GM06990 (cell line): ENCODE measurements around the gene SORL1.

Source experiments
- DNase-seq: peaks from one replicate; pipeline ENCODE4 v3.0.0-alpha.2; 2011; ENCODE audit not compliant: insufficient read length; ENCODE audit errors: extremely low read depth
- H3K27me3 ChIP-seq: replicated peaks from 2 replicates; pipeline ENCODE4 v1.6.0; 2011; ENCODE audit warnings: low read length; ENCODE audit not compliant: control insufficient read depth, insufficient read depth
- H3K36me3 ChIP-seq: 2 replicates; pipeline ENCODE4 v1.5.1; 2011; ENCODE audit warnings: low read length; ENCODE audit not compliant: control insufficient read depth, insufficient read depth
- H3K4me3 ChIP-seq: replicated peaks from 2 replicates; pipeline ENCODE4 v1.5.1; 2011; ENCODE audit warnings: low read depth, mild to moderate bottlenecking, control low read depth, low read length
- TF ChIP-seq, protein P1 (sequence below): IDR thresholded peaks from 2 replicates; pipeline ENCODE4 v1.5.1; 2011; ENCODE audit warnings: low read length, control low read depth, mild to moderate bottlenecking, inconsistent platforms; ENCODE audit not compliant: insufficient read depth, poor library complexity, severe bottlenecking

Gene SORL1

DNA sequence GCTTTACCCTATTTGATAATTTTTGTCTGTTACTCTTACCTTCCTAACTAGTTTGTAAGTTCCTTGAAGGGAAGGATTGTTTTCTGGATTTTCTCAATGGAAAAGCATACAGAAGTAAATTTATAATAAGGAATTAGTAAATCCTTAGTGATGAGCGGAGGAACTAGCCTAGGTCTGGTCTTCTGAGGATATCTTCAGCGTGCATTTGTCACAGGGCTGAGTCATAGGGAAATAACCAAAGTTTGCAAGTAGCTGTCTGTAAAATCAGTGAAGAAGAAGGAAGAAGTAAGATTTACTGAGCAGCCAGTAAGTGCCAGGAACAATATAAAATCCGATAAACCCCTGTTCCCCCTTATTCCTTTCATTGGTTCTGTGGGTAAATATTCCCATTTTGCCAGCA is 163.4 kb downstream of the SORL1 start:
- TF ChIP-seq, protein P1, sequence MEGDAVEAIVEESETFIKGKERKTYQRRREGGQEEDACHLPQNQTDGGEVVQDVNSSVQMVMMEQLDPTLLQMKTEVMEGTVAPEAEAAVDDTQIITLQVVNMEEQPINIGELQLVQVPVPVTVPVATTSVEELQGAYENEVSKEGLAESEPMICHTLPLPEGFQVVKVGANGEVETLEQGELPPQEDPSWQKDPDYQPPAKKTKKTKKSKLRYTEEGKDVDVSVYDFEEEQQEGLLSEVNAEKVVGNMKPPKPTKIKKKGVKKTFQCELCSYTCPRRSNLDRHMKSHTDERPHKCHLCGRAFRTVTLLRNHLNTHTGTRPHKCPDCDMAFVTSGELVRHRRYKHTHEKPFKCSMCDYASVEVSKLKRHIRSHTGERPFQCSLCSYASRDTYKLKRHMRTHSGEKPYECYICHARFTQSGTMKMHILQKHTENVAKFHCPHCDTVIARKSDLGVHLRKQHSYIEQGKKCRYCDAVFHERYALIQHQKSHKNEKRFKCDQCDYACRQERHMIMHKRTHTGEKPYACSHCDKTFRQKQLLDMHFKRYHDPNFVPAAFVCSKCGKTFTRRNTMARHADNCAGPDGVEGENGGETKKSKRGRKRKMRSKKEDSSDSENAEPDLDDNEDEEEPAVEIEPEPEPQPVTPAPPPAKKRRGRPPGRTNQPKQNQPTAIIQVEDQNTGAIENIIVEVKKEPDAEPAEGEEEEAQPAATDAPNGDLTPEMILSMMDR: no peak
- Histone ChIP-seq H3K4me3 (no peak overlapping the region), H3K36me3 (peaks cover 48% of the 10 kb centered on the region), H3K27me3 (no peaks in the 10 kb centered on the region)
- no peak for DNase-seq

DNA sequence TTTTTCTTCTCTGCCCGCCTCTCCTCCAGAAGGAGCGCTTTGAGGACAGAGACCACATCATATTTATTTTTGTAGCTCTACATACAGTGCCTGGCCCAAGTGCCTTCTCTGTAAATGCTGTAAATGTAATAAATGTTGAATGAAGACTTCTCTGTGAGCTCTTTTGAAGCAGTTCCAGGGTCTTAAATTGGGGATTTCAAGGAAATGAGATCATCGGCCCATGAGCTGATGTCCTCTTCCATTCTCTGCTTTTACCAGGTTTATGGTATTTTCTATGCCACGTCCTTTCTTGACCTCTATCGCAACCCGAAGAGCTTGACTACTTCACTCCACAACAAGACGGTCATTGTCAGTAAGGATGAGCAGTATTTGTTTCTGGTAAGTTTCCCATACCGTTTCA is 166.4 kb downstream of the SORL1 start:
- H3K27me3 ChIP-seq: no peaks in the 10 kb centered on the region
- TF ChIP-seq, protein P1: no peak
- DNase-seq: no peak
- peaks cover 48% of the 10 kb centered on the region for H3K36me3 ChIP-seq
- H3K4me3 ChIP-seq: no peak overlapping the region

DNA sequence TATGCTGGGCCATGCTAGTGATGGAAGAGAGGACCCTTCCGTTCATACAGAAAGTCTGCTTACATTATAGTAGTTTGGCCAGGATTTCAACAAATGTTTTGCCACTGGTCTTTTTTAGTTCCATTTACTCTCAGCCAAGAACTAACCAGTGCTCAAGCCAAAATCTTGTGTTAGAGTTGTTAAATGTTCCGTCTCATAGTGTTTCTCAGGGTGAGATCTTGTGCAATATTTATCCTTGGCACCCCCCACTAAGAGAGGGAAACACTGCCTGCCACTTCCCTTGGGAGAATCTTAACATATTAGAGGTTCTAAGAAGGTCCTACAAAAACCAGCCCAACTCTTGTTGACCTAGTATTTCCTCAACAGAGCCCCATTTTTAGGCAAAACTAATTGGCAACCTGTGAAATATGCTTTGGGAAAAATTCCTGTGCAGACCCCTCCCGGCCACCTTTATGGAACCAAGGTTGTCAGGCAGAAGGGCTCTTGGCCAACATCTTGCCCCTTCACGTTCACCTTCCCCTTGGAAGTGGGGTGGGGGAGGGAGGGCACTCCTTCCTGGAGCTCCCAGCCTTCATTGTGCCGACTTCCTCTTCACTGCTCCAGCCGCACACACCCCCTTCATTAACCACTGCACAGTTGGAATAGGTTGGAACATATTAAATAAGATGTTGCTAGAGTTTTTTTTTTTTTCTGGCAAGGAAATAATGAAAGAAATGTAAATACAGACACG is 173.8 kb downstream of the SORL1 start:
- Histone ChIP-seq H3K4me3 (no peak overlapping the region), H3K36me3 (peaks cover 47% of the 10 kb centered on the region), H3K27me3 (no peaks in the 10 kb centered on the region)
- DNase-seq: no peak
- TF ChIP-seq, protein P1: no peak

DNA sequence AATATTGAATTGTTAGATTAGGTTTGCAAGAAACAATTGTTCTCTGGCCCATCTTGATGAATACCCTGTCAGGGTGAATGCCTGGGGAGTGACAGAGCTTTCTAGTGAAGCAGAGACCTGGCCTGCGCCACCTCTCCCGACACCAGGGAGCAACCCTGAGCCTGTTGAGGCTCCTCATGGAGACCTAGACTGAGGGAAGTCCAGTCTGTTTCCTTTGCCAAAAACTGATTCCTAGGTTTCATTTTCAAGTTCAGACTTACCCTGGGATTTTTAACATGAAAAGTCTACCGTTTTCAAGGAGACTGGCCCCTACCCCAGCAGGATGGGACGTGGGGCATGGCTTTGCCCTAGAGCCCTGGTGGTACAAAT is 174.4 kb downstream of the SORL1 start:
- no peak for DNase-seq
- H3K27me3 ChIP-seq: no peaks in the 10 kb centered on the region
- H3K4me3 ChIP-seq: no peak overlapping the region
- H3K36me3 ChIP-seq: peaks cover 42% of the 10 kb centered on the region
- TF ChIP-seq, protein P1: no peak

DNA sequence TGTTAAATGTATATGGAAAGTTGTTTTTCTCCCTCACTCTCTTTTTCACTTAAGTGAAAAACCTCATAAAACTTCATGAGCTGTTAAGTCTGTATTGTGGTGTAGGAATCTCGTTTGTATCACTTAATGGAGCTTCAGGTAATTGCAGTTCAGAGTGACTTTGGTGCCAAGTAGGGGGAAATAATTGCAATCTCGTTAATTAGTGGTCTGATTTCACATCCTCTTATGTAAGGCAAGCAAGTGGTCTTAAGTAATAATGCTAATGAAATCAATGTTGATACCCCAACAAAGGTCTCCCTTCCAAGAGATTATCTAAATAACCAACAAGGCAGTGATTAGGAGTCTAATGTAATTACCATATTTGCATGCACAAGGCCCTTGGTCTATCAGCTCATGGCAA is 174.9 kb downstream of the SORL1 start:
- Histone ChIP-seq H3K4me3 (no peak overlapping the region), H3K36me3 (peaks cover 42% of the 10 kb centered on the region), H3K27me3 (no peaks in the 10 kb centered on the region)
- no peak for DNase-seq
- TF ChIP-seq, protein P1: no peak

DNA sequence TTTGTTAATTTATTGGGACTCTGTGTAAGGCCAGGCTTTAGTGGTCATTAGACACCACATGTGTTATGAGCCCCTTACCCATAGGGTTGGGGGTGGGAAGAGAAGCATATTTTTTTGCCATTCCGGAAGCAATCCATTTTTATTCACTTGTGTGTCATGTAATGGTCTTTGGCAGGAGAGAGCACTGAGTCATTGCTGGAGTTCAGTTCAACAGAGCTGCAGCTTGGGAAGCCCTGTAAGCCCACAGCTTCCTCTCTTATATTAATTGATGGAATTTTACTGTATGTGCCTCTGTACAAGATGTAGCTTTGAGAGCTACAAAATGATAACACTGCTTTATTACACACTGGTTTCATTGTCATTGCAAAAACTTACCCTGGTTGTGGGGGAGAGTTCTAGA is 177.9 kb downstream of the SORL1 start:
- TF ChIP-seq, protein P1: no peak
- no peak for DNase-seq
- Histone ChIP-seq H3K27me3 (no peaks in the 10 kb centered on the region), H3K4me3 (no peak overlapping the region), H3K36me3 (peaks cover 39% of the 10 kb centered on the region)
